K562 (cell line): Measurements from ENCODE around the gene EFHC2. TPM values are rescaled to one million over a fixed set of nuclear protein-coding genes. Genes with fewer than 3 reads are reported as not detected.

Experiments used
- ATAC-seq: fragments of 200-7000 bp; cut with Tn5 transposase; 3 replicates; pipeline ENCODE4 v1.9.1; 2020; ENCODE audit warnings: moderate library complexity
- BruUV-seq: library from RNA; stranded (reverse); fragments of 400-500 nt; replicated peaks from 2 replicates; lab custom pipeline; 2021; lab: Mats Ljungman, UMichigan
- CTCF ChIA-PET: fragments of 300-600 bp; formaldehyde crosslinking; extraction: SDS; loops from one replicate; lab custom pipeline; 2021; ENCODE audit warnings: low intra/inter-chr PET ratio; lab: Yijun Ruan, JAX
- POLR2A ChIA-PET: fragments of 300-600, 350-650 bp; sonication (Branson Sonifier 250); formaldehyde crosslinking; extraction: SDS; loops from one replicate; lab custom pipeline; 2021; ENCODE audit warnings: antibody characterized with exemption, inconsistent platforms; lab: Yijun Ruan, JAX
- DNase-seq, 4 experiments: peaks; one replicate each; pipeline versions ENCODE4 v3.0.0 to v3.0.0-alpha.2; 2011 to 2018; ENCODE audit warnings: low spot score in 3 of 4, mixed read lengths in 3 of 4; ENCODE audit errors: extremely low read depth in 1 of 4
- FAIRE-seq: peaks from 2 replicates; lab custom pipeline; 2011; peaks lifted over from hg19 to GRCh38; lab: Jason Lieb, UNC
- H2AFZ ChIP-seq: 2 replicates; pipeline ENCODE4 v1.6.0; 2011; ENCODE audit warnings: low read depth, low read length, control low read depth, inconsistent platforms
- H3K27ac ChIP-seq: fragments of 200-600 bp; 3 replicates; pipeline ENCODE4 v1.8.0; 2011; ENCODE audit warnings: low read depth, mild to moderate bottlenecking, control low read depth, inconsistent platforms, low read length, moderate library complexity, mixed read lengths; ENCODE audit errors: extremely low read depth
- H3K27me3 ChIP-seq, 2 experiments: fragments of 300-600 bp in 1 of 2; 2 replicates in 1 of 2; 3 replicates in 1 of 2; pipeline versions ENCODE4 v1.6.0 to v1.8.0; 2011; ENCODE audit warnings: inconsistent platforms in 2 of 2, low read length in 2 of 2, mild to moderate bottlenecking in 1 of 2, mixed read lengths in 1 of 2, moderate library complexity in 1 of 2; ENCODE audit not compliant: control insufficient read depth in 2 of 2, insufficient read depth in 2 of 2
- H3K36me3 ChIP-seq: fragments of 300-600 bp; 3 replicates; pipeline ENCODE4 v1.8.0; 2011; ENCODE audit warnings: mild to moderate bottlenecking, low read length, inconsistent platforms; ENCODE audit not compliant: control insufficient read depth, insufficient read depth
- H3K4me1 ChIP-seq, 2 experiments: fragments of 200-600 bp in 1 of 2; replicated peaks in 1 of 2; 2 replicates in 1 of 2; 3 replicates in 1 of 2; pipeline versions ENCODE4 v1.5.1 to v1.8.0; 2011; ENCODE audit warnings: inconsistent platforms in 2 of 2, low read length in 2 of 2, mild to moderate bottlenecking in 1 of 2, mixed read lengths in 1 of 2, moderate library complexity in 1 of 2; ENCODE audit not compliant: control insufficient read depth in 2 of 2, insufficient read depth in 2 of 2
- H3K4me2 ChIP-seq: 2 replicates; pipeline ENCODE4 v1.6.1; 2011; ENCODE audit warnings: low read length, control low read depth, inconsistent platforms, mixed read lengths; ENCODE audit not compliant: insufficient read depth
- H3K4me3 ChIP-seq: fragments of 200-600 bp; sonication (generic), shearing (Covaris generic); 2 replicates; pipeline ENCODE4 v1.5.1; 2016; ENCODE audit warnings: control low read depth, inconsistent platforms
- H3K79me2 ChIP-seq: fragments of 200-600 bp; 3 replicates; pipeline ENCODE4 v1.8.0; 2011; ENCODE audit warnings: low read length, inconsistent platforms; ENCODE audit not compliant: control insufficient read depth, insufficient read depth
- H3K9ac ChIP-seq, 2 experiments: 2 replicates each; pipeline versions ENCODE4 v1.6.0 to v1.6.1; 2011; ENCODE audit warnings: low read depth in 2 of 2, low read length in 2 of 2, control low read depth in 1 of 2, inconsistent platforms in 1 of 2, mild to moderate bottlenecking in 1 of 2, mixed read lengths in 1 of 2; ENCODE audit not compliant: insufficient read depth in 1 of 2
- H3K9me1 ChIP-seq: one replicate; pipeline ENCODE4 v1.6.0; 2011; ENCODE audit warnings: inconsistent platforms, mild to moderate bottlenecking, low read length, moderate library complexity; ENCODE audit not compliant: control insufficient read depth, insufficient read depth
- H3K9me3 ChIP-seq: replicated peaks from 2 replicates; pipeline ENCODE4 v1.5.1; 2011; ENCODE audit warnings: low read depth, low read length, inconsistent platforms; ENCODE audit not compliant: control insufficient read depth, insufficient read depth
- H4K20me1 ChIP-seq: replicated peaks from 2 replicates; pipeline ENCODE4 v1.6.1; 2011; ENCODE audit warnings: low read length, inconsistent platforms, mixed read lengths; ENCODE audit not compliant: control insufficient read depth, insufficient read depth
- ARID2 ChIP-seq: fragments of 450-650 bp; IDR thresholded peaks from 2 replicates; pipeline ENCODE4 v1.6.1; 2017; ENCODE audit warnings: antibody characterized with exemption, mild to moderate bottlenecking
- NFE2L1 ChIP-seq: fragments of 450-650 bp; IDR thresholded peaks from 2 replicates; pipeline ENCODE4 v1.6.1; 2016; ENCODE audit warnings: missing genetic modification characterization, low read depth, mild to moderate bottlenecking, missing compliant biosample characterization, moderate library complexity, borderline replicate concordance
- POLR3G ChIP-seq: IDR thresholded peaks from 2 replicates; pipeline ENCODE4 v1.6.1; 2011; ENCODE audit not compliant: insufficient read length, insufficient replicate concordance; ENCODE audit errors: extremely low read depth
- RAD21 ChIP-seq, 2 experiments: fragments of 250-450 bp in 1 of 2; fragments of 450-650 bp in 1 of 2; sonication (Bioruptor Pico) in 1 of 2; formaldehyde crosslinking in 1 of 2; IDR thresholded peaks in 1 of 2; conservative IDR thresholded peaks in 1 of 2; 2 replicates each; pipeline versions ENCODE4 v1.4.0 to v1.8.0; 2020 to 2022; ENCODE audit warnings: mild to moderate bottlenecking in 2 of 2, moderate library complexity in 1 of 2
- RHOXF2B ChIP-seq: fragments of 250-450 bp; sonication (Bioruptor Pico); conservative IDR thresholded peaks from 2 replicates; pipeline ENCODE4 v1.5.1; 2021
- TBP ChIP-seq: optimal IDR thresholded peaks from 2 replicates; pipeline ENCODE3; 2011; ENCODE audit warnings: low read depth, low read length, improper control_type of control experiment
- USF1 ChIP-seq: sonication (generic); formaldehyde crosslinking; IDR thresholded peaks from 2 replicates; pipeline ENCODE4 v1.9.0; 2022; ENCODE audit warnings: mild to moderate bottlenecking, missing genetic modification reagents
- WGBS: fragments of 100-300 bp; shearing (Covaris generic); methylation state at CpG from one replicate; pipeline ENCODE4 v1.1.6; 2016; ENCODE audit warnings: low coverage, mixed read lengths; ENCODE audit not compliant: insufficient coverage; ENCODE audit errors: missing lambda C conversion rate; 5-methylcytosine and 5-hydroxymethylcytosine counted together
- in situ Hi-C: fragments of 300-500 bp; cut with MboI; formaldehyde crosslinking; loops from 4 replicates; pipeline ENCODE4 v1.15.0; 2018; ENCODE audit warnings: inconsistent platforms, mixed read lengths
- intact Hi-C: fragments of 100-400 bp; cut with micrococcal nuclease; formaldehyde crosslinking; loops from 2 replicates; pipeline ENCODE4 v1.14.2; 2022
- polyA plus RNA-seq, 8 experiments: library from polyadenylated mRNA; depleted of rRNA in 4 of 8; stranded (reverse) in 5 of 8; unstranded in 3 of 8; fragments of >200 nt; fragmentation: Nextera tagmentation in 2 of 8; fragmentation: Illumina TruSeq in 1 of 8; extraction: Ambion mirVana in 2 of 8; extraction: Trizol in 1 of 8; gene quantifications; 2 replicates each; pipeline versions ENCODE4 v1.2.1 to v1.2.3, GENCODE V29; 2011 to 2014; ENCODE audit warnings: inconsistent platforms in 1 of 8, missing spikeins in 1 of 8
- total RNA-seq, 7 experiments: library from RNA; depleted of rRNA in 6 of 7; stranded (reverse); fragments of >200 nt in 6 of 7; fragmentation: Illumina TruSeq in 2 of 7; extraction: Trizol in 2 of 7; gene quantifications; 2 replicates each; pipeline versions ENCODE4 v1.2.1 to v1.2.3, GENCODE V29; 2011 to 2021; ENCODE audit warnings: low replicate concordance in 1 of 7
- TF ChIP-seq, protein P1 (sequence below): sonication (generic); formaldehyde crosslinking; IDR thresholded peaks from 2 replicates; pipeline ENCODE4 v1.8.0; 2023; ENCODE audit warnings: missing genetic modification reagents, mild to moderate bottlenecking, borderline replicate concordance
- TF ChIP-seq, protein P2 (sequence below): fragments of 450-650 bp; formaldehyde crosslinking; IDR thresholded peaks from 2 replicates; pipeline ENCODE4 v1.4.0; 2022; ENCODE audit warnings: missing genetic modification characterization

Gene EFHC2
- total and polyA plus RNA-seq, 9 of the 15 experiments (the other 6 are each of a cell fraction or from before 2014, with no cell fraction given): 1.3 to 8.1 (median 3.0) TPM

- TF ChIP-seq ARID2: no peak
- TF ChIP-seq RAD21 (CRISPR knock-in tag; conservative IDR thresholded peaks at IDR 0.05 in 1 of 2, IDR thresholded peaks at IDR 0.05 in 1 of 2): no peak
- no peak for TF ChIP-seq NFE2L1 (tag)
Measured at GRCh38 chrX:44319550-44319949, 23.9 kb downstream of the EFHC2 start (continued).

- ATAC-seq: no peak
- H3K27me3 ChIP-seq: no peaks in the 10 kb centered on the region
- in situ Hi-C loops: no loop called here
Measured at GRCh38 chrX:44317181-44317580, 26.3 kb downstream of the EFHC2 start.

More at GRCh38 chrX:44317181-44317580, 26.3 kb downstream of the EFHC2 start:
- WGBS: 69% methylated on average over 2 of the region's 2 CpGs
- no peak overlapping the region for H2AFZ ChIP-seq
- BruUV-seq: no TSS peak
- H3K4me3 ChIP-seq: no peak overlapping the region
- no peaks in the 10 kb centered on the region for H3K36me3 ChIP-seq
- H3K9me3 ChIP-seq: no peaks in the 10 kb centered on the region; the same call in 1 of the 2 replicates
- H3K9me1 ChIP-seq: no peaks in the 10 kb centered on the region
- POLR2A ChIA-PET: interaction anchor here (1.0 kb wide), 1 partner anchor 8 kb away, joined by 3 read pairs; no protein-coding TSS in a partner anchor
- no peak overlapping the region for H3K27ac ChIP-seq
- CTCF ChIA-PET: no interaction called here
- DNase-seq (no peak), FAIRE-seq (no peak)
- no peak overlapping the region for H3K4me2 ChIP-seq
- TF ChIP-seq, protein P1, sequence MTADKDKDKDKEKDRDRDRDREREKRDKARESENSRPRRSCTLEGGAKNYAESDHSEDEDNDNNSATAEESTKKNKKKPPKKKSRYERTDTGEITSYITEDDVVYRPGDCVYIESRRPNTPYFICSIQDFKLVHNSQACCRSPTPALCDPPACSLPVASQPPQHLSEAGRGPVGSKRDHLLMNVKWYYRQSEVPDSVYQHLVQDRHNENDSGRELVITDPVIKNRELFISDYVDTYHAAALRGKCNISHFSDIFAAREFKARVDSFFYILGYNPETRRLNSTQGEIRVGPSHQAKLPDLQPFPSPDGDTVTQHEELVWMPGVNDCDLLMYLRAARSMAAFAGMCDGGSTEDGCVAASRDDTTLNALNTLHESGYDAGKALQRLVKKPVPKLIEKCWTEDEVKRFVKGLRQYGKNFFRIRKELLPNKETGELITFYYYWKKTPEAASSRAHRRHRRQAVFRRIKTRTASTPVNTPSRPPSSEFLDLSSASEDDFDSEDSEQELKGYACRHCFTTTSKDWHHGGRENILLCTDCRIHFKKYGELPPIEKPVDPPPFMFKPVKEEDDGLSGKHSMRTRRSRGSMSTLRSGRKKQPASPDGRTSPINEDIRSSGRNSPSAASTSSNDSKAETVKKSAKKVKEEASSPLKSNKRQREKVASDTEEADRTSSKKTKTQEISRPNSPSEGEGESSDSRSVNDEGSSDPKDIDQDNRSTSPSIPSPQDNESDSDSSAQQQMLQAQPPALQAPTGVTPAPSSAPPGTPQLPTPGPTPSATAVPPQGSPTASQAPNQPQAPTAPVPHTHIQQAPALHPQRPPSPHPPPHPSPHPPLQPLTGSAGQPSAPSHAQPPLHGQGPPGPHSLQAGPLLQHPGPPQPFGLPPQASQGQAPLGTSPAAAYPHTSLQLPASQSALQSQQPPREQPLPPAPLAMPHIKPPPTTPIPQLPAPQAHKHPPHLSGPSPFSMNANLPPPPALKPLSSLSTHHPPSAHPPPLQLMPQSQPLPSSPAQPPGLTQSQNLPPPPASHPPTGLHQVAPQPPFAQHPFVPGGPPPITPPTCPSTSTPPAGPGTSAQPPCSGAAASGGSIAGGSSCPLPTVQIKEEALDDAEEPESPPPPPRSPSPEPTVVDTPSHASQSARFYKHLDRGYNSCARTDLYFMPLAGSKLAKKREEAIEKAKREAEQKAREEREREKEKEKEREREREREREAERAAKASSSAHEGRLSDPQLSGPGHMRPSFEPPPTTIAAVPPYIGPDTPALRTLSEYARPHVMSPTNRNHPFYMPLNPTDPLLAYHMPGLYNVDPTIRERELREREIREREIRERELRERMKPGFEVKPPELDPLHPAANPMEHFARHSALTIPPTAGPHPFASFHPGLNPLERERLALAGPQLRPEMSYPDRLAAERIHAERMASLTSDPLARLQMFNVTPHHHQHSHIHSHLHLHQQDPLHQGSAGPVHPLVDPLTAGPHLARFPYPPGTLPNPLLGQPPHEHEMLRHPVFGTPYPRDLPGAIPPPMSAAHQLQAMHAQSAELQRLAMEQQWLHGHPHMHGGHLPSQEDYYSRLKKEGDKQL: no peak
- TF ChIP-seq POLR3G (no peak), TBP (no peak), RHOXF2B (CRISPR knock-in tag) (no peak), USF1 (no peak)
- TF ChIP-seq, protein P2, sequence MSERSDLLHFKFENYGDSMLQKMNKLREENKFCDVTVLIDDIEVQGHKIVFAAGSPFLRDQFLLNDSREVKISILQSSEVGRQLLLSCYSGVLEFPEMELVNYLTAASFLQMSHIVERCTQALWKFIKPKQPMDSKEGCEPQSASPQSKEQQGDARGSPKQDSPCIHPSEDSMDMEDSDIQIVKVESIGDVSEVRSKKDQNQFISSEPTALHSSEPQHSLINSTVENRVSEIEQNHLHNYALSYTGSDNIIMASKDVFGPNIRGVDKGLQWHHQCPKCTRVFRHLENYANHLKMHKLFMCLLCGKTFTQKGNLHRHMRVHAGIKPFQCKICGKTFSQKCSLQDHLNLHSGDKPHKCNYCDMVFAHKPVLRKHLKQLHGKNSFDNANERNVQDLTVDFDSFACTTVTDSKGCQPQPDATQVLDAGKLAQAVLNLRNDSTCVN (CRISPR knock-in tag): no peak
- intact Hi-C loops: no loop called here
- no peak overlapping the region for H3K9ac ChIP-seq
- no peaks in the 10 kb centered on the region for H4K20me1 ChIP-seq
- H3K79me2 ChIP-seq: no peaks in the 10 kb centered on the region
- peaks cover 0 to 23% of the 10 kb centered on the region in 2 experiments; a peak in 4 of 5 replicates for H3K4me1 ChIP-seq
